Hepatocyte (in vitro differentiated cells): ENCODE measurements around the gene CTBP1. TPM values are rescaled to one million over a fixed set of nuclear protein-coding genes. Genes with fewer than 3 reads are reported as not detected.
"Not testable (repeated sequence)": the region's sequence is repeated elsewhere in the genome, so short reads cannot be mapped to it uniquely, and the experiment has no call there.

Experiments used
- DNase-seq: peaks from one replicate; pipeline ENCODE4 v3.0.0-alpha.2; 2016; ENCODE audit warnings: low spot score
- H2AFZ ChIP-seq: fragments of 200-600 bp; sonication (generic); 2 replicates; pipeline ENCODE4 v1.6.0; 2016; ENCODE audit warnings: antibody characterized with exemption, mild to moderate bottlenecking
- H3K27ac ChIP-seq: fragments of 200-600 bp; sonication (generic); 2 replicates; pipeline ENCODE4 v1.5.1; 2016; ENCODE audit warnings: mild to moderate bottlenecking
- H3K27me3 ChIP-seq: fragments of 200-600 bp; sonication (generic); 2 replicates; pipeline ENCODE4 v1.6.1; 2016
- H3K36me3 ChIP-seq: fragments of 200-600 bp; sonication (generic); replicated peaks from 2 replicates; pipeline ENCODE4 v1.5.1; 2016; ENCODE audit warnings: low read depth; ENCODE audit not compliant: insufficient read depth
- H3K4me1 ChIP-seq: fragments of 200-600 bp; sonication (generic); 2 replicates; pipeline ENCODE4 v1.5.1; 2016; ENCODE audit warnings: mild to moderate bottlenecking, moderate library complexity; ENCODE audit not compliant: insufficient read depth
- H3K4me2 ChIP-seq: fragments of 200-600 bp; sonication (generic); 2 replicates; pipeline ENCODE4 v1.6.0; 2016
- H3K4me3 ChIP-seq: fragments of 200-600 bp; sonication (generic); 2 replicates; pipeline ENCODE4 v1.5.1; 2016; ENCODE audit warnings: mild to moderate bottlenecking
- H3K79me2 ChIP-seq: fragments of 200-600 bp; sonication (generic); 2 replicates; pipeline ENCODE4 v1.6.0; 2017; ENCODE audit warnings: mild to moderate bottlenecking
- H3K9me2 ChIP-seq: fragments of 200-600 bp; sonication (generic); replicated peaks from 2 replicates; pipeline ENCODE4 v1.6.0; 2017; ENCODE audit warnings: mild to moderate bottlenecking; ENCODE audit not compliant: insufficient read depth
- H3K9me3 ChIP-seq: fragments of 200-600 bp; sonication (generic); 2 replicates; pipeline ENCODE4 v1.5.1; 2016; ENCODE audit warnings: low read depth, mild to moderate bottlenecking
- H4K20me1 ChIP-seq: fragments of 200-600 bp; sonication (generic); 2 replicates; pipeline ENCODE4 v1.6.0; 2016; ENCODE audit warnings: mild to moderate bottlenecking; ENCODE audit not compliant: insufficient read depth, poor library complexity, severe bottlenecking
- CTCF ChIP-seq: fragments of 200-600 bp; sonication (generic); IDR thresholded peaks from 2 replicates; pipeline ENCODE4 v1.5.1; 2016; ENCODE audit warnings: antibody characterized with exemption, mild to moderate bottlenecking; ENCODE audit not compliant: poor library complexity
- EZH2 ChIP-seq: fragments of 200-600 bp; sonication (generic); IDR thresholded peaks from 2 replicates; pipeline ENCODE4 v1.6.1; 2016; ENCODE audit warnings: antibody characterized with exemption, mild to moderate bottlenecking, borderline replicate concordance
- EZH2phosphoT487 ChIP-seq: fragments of 200-600 bp; sonication (generic); IDR thresholded peaks from one replicate; pipeline ENCODE4 v1.6.1; 2018; ENCODE audit warnings: antibody characterized with exemption, mild to moderate bottlenecking, low read depth, moderate library complexity; ENCODE audit not compliant: unreplicated experiment, severe bottlenecking
- WGBS: methylation state at CpG from one replicate; pipeline ENCODE4 v1.1.6; 2016; ENCODE audit warnings: low lambda C conversion rate; ENCODE audit errors: missing lambda C conversion rate; 5-methylcytosine and 5-hydroxymethylcytosine counted together
- polyA plus RNA-seq: library from polyadenylated mRNA; unstranded; fragments of >200 nt; fragmentation: Nextera tagmentation; extraction: Ambion mirVana; gene quantifications from 2 replicates; pipeline ENCODE4 v1.2.1, GENCODE V29; 2016
- total RNA-seq: library from RNA; depleted of rRNA; stranded (reverse); fragments of >200 nt; gene quantifications from 2 replicates; pipeline ENCODE4 v1.2.3, GENCODE V29; 2014

CTBP1 gene
- total and polyA plus RNA-seq, 2 experiments from 2014 or later: 169 to 179 TPM

- Histone ChIP-seq H3K9me2 (no peaks in the 10 kb centered on the region), H3K27me3 (no peaks in the 10 kb centered on the region), H3K27ac (no peak overlapping the region), H3K36me3 (no peaks in the 10 kb centered on the region), H3K9me3 (no peaks in the 10 kb centered on the region), H3K4me1 (peaks cover 12% of the 10 kb centered on the region), H2AFZ (no peak overlapping the region), H3K79me2 (peaks cover 73% of the 10 kb centered on the region), H3K4me3 (no peak overlapping the region), H3K4me2 (no peak overlapping the region), H4K20me1 (peaks cover 60% of the 10 kb centered on the region)
- 96% methylated on average over 42 of the region's 43 CpGs for WGBS
- TF ChIP-seq CTCF (no peak), EZH2 (no peak), EZH2phosphoT487 (no peak)
- DNase-seq: no peak
Measured at GRCh38 chr4:1239141-1239949, 9.6 kb downstream of the CTBP1 start.

DNA sequence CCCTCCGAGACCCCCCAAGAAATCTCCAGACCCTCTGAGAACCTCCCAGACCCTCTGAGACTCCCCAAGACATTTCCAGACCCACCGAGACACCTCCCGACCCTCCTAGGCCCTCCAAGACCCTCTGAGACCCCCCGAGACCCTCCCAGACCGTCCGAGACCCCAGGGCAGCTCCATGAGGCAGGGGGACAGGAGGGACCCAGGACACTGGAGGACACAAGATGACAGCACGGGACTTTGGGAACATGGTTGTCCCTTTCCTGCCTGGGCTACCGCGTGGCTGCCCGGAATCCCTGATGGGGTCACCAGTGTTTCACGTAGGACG lies 10.3 kb downstream of the CTBP1 start:
- Histone ChIP-seq H3K4me1 (peaks cover 17% of the 10 kb centered on the region), H3K27ac (no peak overlapping the region), H3K27me3 (no peaks in the 10 kb centered on the region), H3K4me2 (no peak overlapping the region), H4K20me1 (peaks cover 60% of the 10 kb centered on the region), H2AFZ (no peak overlapping the region), H3K9me3 (no peaks in the 10 kb centered on the region), H3K4me3 (no peak overlapping the region), H3K79me2 (peaks cover 72% of the 10 kb centered on the region), H3K36me3 (no peaks in the 10 kb centered on the region), H3K9me2 (no peaks in the 10 kb centered on the region)
- TF ChIP-seq CTCF: no peak
- no peak for TF ChIP-seq EZH2phosphoT487
- no peak for TF ChIP-seq EZH2
- over 99% methylated on average over 12 of the region's 12 CpGs for WGBS
- DNase-seq: no peak

DNA sequence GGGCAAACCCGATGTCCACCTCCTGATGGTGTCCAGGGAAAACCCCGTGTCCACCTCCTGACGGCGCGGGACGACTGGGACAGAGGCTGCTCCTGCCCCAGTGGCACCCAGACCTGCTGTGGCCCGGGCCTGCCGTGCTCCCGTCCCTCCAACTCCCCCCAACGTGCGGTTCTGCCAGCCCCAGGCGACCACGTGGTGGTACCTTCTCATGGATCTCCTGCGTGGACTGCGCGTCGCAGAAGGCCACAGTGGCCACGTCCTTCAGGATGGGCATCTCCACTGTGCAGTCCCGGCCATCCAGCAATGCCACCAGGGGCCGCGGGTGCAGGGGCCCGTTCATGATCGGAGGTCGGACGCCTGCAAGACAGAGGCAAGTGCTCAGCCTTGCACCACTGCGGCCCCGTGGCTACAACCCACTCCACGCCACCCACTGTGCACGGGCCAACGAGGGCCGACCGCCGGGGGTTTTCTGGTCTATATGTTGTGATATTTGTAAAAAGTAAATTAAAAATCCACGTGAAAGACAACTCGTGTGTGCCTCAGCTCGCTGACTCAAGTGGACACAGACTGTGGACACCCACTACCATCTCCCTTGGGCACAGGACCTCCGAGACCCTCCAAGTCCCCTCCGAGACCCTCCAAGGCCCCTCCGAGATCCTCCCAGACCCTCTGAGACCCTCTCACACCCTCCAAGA lies 10.8 kb downstream of the CTBP1 start:
- no peak overlapping the region for H3K27ac ChIP-seq
- no peaks in the 10 kb centered on the region for H3K9me2 ChIP-seq
- no peak for DNase-seq
- no peak overlapping the region for H3K4me2 ChIP-seq
- H3K4me3 ChIP-seq: no peak overlapping the region
- H2AFZ ChIP-seq: no peak overlapping the region
- H3K36me3 ChIP-seq: no peaks in the 10 kb centered on the region
- H3K4me1 ChIP-seq: peaks cover 23% of the 10 kb centered on the region
- WGBS: 97% methylated on average over 37 of the region's 39 CpGs
- no peaks in the 10 kb centered on the region for H3K9me3 ChIP-seq
- H4K20me1 ChIP-seq: peaks cover 60% of the 10 kb centered on the region
- TF ChIP-seq EZH2phosphoT487: no peak
- TF ChIP-seq CTCF: no peak
- no peak for TF ChIP-seq EZH2
- H3K27me3 ChIP-seq: no peaks in the 10 kb centered on the region
- peaks cover 69% of the 10 kb centered on the region for H3K79me2 ChIP-seq

GRCh38 chr4:1237261-1237660 lies 11.7 kb downstream of the CTBP1 start:
- DNase-seq, H3K27me3 ChIP-seq, H3K4me3 ChIP-seq, H2AFZ ChIP-seq, H3K27ac ChIP-seq, H3K9me2 ChIP-seq, H3K36me3 ChIP-seq, H3K4me2 ChIP-seq, H3K9me3 ChIP-seq: not testable (repeated sequence)
- WGBS: 97% methylated on average over 8 of the region's 9 CpGs
- peaks cover 22% of the 10 kb centered on the region for H3K4me1 ChIP-seq
- H3K79me2 ChIP-seq: peaks cover 67% of the 10 kb centered on the region
- peaks cover 60% of the 10 kb centered on the region for H4K20me1 ChIP-seq

DNA sequence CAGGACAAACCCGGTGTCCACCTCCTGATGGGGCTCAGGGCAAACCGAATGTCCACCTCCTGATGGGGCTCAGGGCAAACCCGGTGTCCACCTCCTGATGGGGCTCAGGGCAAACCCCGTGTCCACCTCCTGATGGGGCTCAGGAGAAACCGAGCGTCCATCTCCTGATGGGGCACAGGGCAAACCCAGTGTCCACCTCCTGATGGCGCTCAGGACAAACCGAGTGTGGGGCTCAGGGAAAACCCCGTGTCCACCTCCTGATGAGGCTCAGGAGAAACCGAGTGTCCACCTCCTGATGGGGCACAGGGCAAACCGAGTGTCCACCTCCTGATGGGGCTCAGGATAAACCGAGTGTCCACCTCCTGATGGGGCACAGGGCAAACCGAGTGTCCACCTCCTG lies 12.1 kb downstream of the CTBP1 start:
- H3K9me3 ChIP-seq, H3K4me3 ChIP-seq, H3K27me3 ChIP-seq, DNase-seq, H3K27ac ChIP-seq, H3K4me2 ChIP-seq, H2AFZ ChIP-seq, H3K36me3 ChIP-seq, H3K9me2 ChIP-seq: not testable (repeated sequence)
- WGBS: 95% methylated on average over 13 of the region's 13 CpGs
- Histone ChIP-seq H3K79me2 (peaks cover 67% of the 10 kb centered on the region), H4K20me1 (peaks cover 60% of the 10 kb centered on the region), H3K4me1 (peaks cover 18% of the 10 kb centered on the region)
